KMS-11 (cell line): Measurements from ENCODE around the gene SMAGP.
A peak's percentile ranks its signal among the peaks of the same experiment; 100 is the strongest.

Source experiments
- H2AFZ ChIP-seq: fragments of 200-600 bp; sonication (generic); 2 replicates; pipeline ENCODE4 v1.6.1; 2016; ENCODE audit warnings: antibody characterized with exemption, mixed run types, low read depth
- H3K27ac ChIP-seq: fragments of 200-600 bp; sonication (generic); 2 replicates; pipeline ENCODE4 v1.6.1; 2016; ENCODE audit warnings: mild to moderate bottlenecking, mixed run types
- H3K27me3 ChIP-seq: fragments of 200-600 bp; sonication (generic); 2 replicates; pipeline ENCODE4 v1.6.1; 2017; ENCODE audit warnings: mild to moderate bottlenecking, low read depth, mixed run types, moderate library complexity; ENCODE audit not compliant: insufficient read depth
- H3K36me3 ChIP-seq: fragments of 200-600 bp; sonication (generic); 2 replicates; pipeline ENCODE4 v1.6.1; 2017; ENCODE audit warnings: mild to moderate bottlenecking, mixed run types; ENCODE audit not compliant: insufficient read depth
- H3K4me1 ChIP-seq: fragments of 200-600 bp; sonication (generic); 2 replicates; pipeline ENCODE4 v1.6.1; 2016; ENCODE audit warnings: mild to moderate bottlenecking, low read depth, mixed run types; ENCODE audit not compliant: poor library complexity, severe bottlenecking
- H3K4me2 ChIP-seq: fragments of 200-600 bp; sonication (generic); 2 replicates; pipeline ENCODE4 v1.7.0; 2016; ENCODE audit warnings: mild to moderate bottlenecking, mixed run types
- H3K4me3 ChIP-seq: fragments of 200-600 bp; sonication (generic); IDR thresholded peaks from 2 replicates; pipeline ENCODE4 v1.6.1; 2017; ENCODE audit warnings: low read depth, low read length, mixed read lengths; ENCODE audit not compliant: insufficient read depth
- H3K79me2 ChIP-seq: fragments of 200-600 bp; sonication (generic); 2 replicates; pipeline ENCODE4 v1.6.1; 2016; ENCODE audit warnings: low read depth, mixed run types; ENCODE audit not compliant: insufficient read depth
- H3K9ac ChIP-seq: fragments of 200-600 bp; sonication (generic); 2 replicates; pipeline ENCODE4 v1.6.1; 2016; ENCODE audit warnings: mild to moderate bottlenecking, mixed run types
- H4K20me1 ChIP-seq: fragments of 200-600 bp; sonication (generic); 2 replicates; pipeline ENCODE4 v1.6.1; 2016; ENCODE audit warnings: mild to moderate bottlenecking, mixed run types; ENCODE audit not compliant: insufficient read depth
- CTCF ChIP-seq: fragments of 200-600 bp; sonication (generic); conservative IDR thresholded peaks from 2 replicates; pipeline ENCODE4 v1.6.1; 2017; ENCODE audit warnings: low read depth, mild to moderate bottlenecking, antibody characterized with exemption, low read length, moderate library complexity, mixed read lengths

The SMAGP gene

GRCh38 chr12:51218607-51219161 lies 51.5 kb downstream of the SMAGP start:
- Histone ChIP-seq H3K27ac (peak overlapping the region; percentile 71), H3K4me3 (no peak overlapping the region), H3K27me3 (no peaks in the 10 kb centered on the region), H4K20me1 (no peaks in the 10 kb centered on the region), H3K9ac (peak overlapping the region; percentile 93), H3K4me1 (peaks cover 12% of the 10 kb centered on the region), H3K79me2 (no peaks in the 10 kb centered on the region), H3K36me3 (no peaks in the 10 kb centered on the region), H3K4me2 (peak overlapping the region; percentile 96), H2AFZ (peak overlapping the region; percentile 97)
- TF ChIP-seq CTCF, result no peak

- no peaks in the 10 kb centered on the region for H4K20me1 ChIP-seq
- peak within 1 kb of the TSS; percentile 93 for H3K9ac ChIP-seq
- peak; percentile 58 for TF ChIP-seq CTCF
- peak within 1 kb of the TSS; percentile 97 for H2AFZ ChIP-seq
- H3K36me3 ChIP-seq, result no peaks in the 10 kb centered on the region
- no peaks in the 10 kb centered on the region for H3K79me2 ChIP-seq
- peak within 1 kb of the TSS; percentile 96 for H3K4me2 ChIP-seq
- peaks cover 12% of the 10 kb centered on the region for H3K4me1 ChIP-seq
- H3K4me3 ChIP-seq, result no peak within 1 kb of the TSS
- H3K27me3 ChIP-seq, result no peaks in the 10 kb centered on the region
- H3K27ac ChIP-seq, result peak within 1 kb of the TSS; percentile 71
Measured at GRCh38 chr12:51217968-51218606, 52.1 kb downstream of the SMAGP start, which contains the start of gene POU6F1. TSS of gene POU6F1 (minus strand) at chr12:51218062. CDS start at chr12:51206836, 11,226 bp downstream.

- no peak for TF ChIP-seq CTCF
- no peaks in the 10 kb centered on the region for H3K27me3 ChIP-seq
- no peak overlapping the region for H3K4me3 ChIP-seq
- peak overlapping the region; percentile 96 for H3K4me2 ChIP-seq
- no peaks in the 10 kb centered on the region for H3K36me3 ChIP-seq
- peak overlapping the region; percentile 71 for H3K27ac ChIP-seq
- H3K9ac ChIP-seq, result peak overlapping the region; percentile 93
- H4K20me1 ChIP-seq, result no peaks in the 10 kb centered on the region
- H3K79me2 ChIP-seq, result no peaks in the 10 kb centered on the region
- H2AFZ ChIP-seq, result peak overlapping the region; percentile 97
- H3K4me1 ChIP-seq, result peaks cover 12% of the 10 kb centered on the region
Measured at GRCh38 chr12:51217133-51217967, 52.9 kb downstream of the SMAGP start.

- Histone ChIP-seq H2AFZ (no peak overlapping the region), H3K4me3 (no peak overlapping the region), H3K36me3 (no peaks in the 10 kb centered on the region), H3K9ac (no peak overlapping the region), H4K20me1 (no peaks in the 10 kb centered on the region), H3K27me3 (no peaks in the 10 kb centered on the region), H3K4me1 (peaks cover 12% of the 10 kb centered on the region), H3K79me2 (no peaks in the 10 kb centered on the region), H3K4me2 (peak overlapping the region; percentile 96), H3K27ac (no peak overlapping the region)
- no peak for TF ChIP-seq CTCF
Measured at GRCh38 chr12:51216642-51217041, 53.6 kb downstream of the SMAGP start.
